Head of caudate nucleus (tissue), 42 donors: Measurements from ENCODE around the gene RFX1.
A peak's percentile ranks its signal among the peaks of the same experiment; 100 is the strongest.

Experiments
- DNase-seq, 42 donors: peaks; one replicate each; pipeline versions ENCODE4 v3.0.0 to v3.0.0-alpha.2; 2020 to 2021; ENCODE audit warnings: mixed read lengths in 7 of 42
- intact Hi-C: fragments of 100-400 bp; cut with DNase I; formaldehyde crosslinking; loops from one replicate; pipeline ENCODE4 v1.15.0; 2022

RFX1 gene

DNA sequence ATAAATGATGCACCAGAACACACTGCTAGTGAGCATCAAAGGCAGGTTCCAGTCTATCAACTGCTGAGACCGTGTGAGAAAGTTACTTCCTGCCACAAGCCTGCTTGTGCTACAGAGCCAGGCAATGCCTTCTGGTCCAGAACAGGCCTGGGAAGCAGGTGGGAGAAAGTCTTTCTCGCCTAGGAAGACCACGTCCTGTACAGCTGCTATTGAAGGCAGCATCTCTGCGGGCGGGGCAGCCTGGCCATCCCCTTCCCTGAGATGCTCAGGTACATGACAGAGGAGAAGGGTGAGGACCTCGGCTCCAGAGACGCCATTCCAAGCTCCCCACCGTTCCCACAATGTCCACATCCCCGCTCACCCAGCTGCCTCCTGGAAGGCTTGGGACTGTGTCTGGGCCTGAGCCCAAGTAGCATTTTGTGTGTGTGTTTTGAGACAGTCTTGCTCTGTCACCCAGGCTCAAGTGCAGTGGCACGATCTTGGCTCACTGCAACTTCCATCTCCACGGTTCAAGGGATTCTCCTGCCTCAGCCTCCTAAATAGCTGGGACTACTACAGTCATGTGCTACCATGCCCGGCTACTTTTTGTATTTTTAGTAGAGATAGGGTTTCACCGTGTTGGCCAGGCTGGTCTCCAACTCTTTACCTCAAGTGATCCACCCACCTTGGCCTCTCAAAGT is 3.4 kb downstream of the RFX1 start:
- DNase-seq: no peak
- intact Hi-C loops: loop anchor here (10.0 kb wide), 2 partner anchors 48 to 72 kb away; partner anchors contain the start of genes DCAF15 and MISP3

DNA sequence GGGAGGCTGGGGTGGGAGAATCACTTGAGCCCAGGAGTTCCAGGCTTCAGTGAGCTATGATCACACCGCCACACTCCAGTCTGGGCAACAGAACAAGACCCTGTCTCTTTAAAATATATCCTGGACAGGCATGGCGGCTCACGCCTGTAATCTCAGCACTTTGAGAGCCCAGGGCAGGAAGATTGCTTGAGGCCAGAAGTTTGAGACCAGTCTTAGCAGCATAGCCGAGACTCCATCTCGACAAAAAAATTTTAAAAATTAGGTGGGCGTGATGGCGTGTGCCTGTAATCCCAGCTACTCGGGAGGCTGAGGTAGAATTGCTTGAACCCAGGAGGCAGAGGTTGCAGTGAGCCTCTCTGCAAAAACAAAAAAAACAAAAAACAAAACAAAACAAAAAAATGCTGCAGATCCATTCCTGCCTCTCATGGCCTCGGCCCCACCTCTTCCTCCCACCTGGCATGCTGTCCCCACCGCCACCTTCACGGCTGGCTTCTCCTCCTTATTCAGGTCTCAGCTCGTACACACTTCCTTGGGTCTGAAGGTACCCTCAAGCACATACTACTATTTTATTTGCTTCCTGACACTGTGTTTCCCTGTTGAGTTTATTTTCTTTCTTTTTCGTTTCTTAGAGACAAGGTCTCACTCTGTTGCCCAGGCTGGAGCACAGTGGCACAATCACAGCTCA is 5.3 kb downstream of the RFX1 start:
- intact Hi-C loops: loop anchor here (10.0 kb wide), 2 partner anchors 46 to 74 kb away; partner anchors contain the start of genes DCAF15 and MISP3

DNA sequence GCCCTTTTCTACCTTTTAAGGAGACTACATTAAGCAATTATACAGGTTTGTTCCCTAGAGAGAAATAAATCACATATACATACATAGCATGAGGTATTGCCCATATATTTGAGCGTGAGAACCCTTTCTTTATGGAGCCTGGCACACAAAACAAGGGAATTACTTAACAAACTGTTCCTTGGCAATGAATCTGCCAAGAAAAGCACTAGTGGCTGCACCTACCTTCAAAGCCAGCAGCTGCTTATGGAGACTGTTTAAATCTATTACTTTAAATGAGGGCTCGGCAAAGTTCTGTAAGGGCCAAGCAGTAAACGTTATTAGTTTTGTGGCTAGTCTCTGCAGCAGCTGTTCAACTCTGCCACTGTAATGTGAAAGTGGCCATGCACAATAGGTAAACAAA is 7.0 kb downstream of the RFX1 start:
- intact Hi-C loops: no loop called here
- no peak for DNase-seq

More for the DNA sequence above, 5.3 kb downstream of the RFX1 start:
- no peak for DNase-seq

DNA sequence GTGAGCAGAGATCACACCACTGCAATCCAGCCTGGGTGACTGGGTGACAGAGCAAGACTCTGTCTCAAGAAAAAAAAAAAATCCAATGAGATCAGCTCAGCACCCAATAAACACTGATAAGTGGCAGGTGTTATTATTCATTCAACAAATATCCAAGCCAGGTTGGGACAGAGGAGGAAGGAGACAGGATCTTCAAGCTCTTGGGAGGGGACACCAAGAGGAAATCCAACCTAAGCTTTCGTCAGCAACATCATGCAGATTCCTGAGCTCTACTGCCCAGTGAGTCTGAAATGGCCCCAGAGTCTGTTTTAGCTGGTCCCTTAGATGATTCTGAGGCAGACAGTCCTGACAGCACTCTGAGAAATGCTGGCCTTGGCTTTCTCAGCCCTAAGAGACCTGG is 7.7 kb downstream of the RFX1 start:
- no peak for DNase-seq
- intact Hi-C loops: no loop called here

DNA sequence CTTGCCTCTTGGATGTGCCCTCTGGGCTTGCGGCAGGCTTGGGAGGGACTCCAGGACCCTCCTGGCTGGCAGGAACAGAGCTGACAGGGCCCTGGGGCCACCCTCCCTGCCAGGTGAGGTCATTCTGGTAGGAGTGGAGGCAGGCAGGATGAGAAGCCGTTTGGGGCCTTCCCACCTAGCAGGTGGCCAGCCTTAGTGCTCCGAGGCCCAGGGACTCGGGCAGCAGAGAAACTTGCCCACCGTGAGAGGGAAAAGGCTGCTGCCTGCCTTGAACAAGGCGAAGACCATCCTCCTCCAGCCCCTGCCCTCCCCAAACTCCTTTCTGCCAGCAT is 8.5 kb downstream of the RFX1 start:
- intact Hi-C loops: no loop called here
- no peak for DNase-seq

DNA sequence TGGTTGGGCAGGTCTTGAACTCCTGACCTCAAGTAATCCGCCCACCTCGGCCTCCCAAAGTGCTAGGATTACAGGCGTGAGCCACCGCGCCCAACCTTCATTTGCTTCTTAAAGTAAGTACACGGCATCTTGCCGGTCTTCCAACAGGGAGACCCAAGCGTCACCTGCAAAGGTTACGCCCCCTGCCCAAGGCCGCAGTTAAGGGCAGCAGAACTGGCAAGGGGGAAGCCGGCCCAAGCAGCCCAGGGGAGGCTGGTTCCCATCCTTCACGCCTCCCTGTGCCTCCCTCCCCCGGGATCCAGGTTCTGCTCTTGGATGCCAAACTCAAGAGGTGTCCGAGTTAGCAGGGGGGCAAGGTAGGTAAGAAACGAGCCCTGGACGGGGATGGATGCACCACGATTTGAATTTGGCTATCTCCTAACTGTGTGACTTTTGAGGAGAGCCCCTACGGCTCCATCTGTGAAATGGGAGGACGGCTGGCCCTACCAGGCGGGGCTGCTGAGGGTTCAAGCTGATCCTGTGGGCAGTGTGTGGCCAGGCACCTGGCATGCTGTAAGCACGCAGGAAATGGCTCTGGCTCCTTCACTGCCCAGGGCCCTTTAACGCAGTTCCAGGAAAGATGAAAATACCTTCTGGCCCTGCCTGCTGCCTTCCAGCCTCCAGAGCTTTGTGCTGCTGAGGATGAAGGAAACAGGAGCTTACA is 9.0 kb downstream of the RFX1 start:
- intact Hi-C loops: no loop called here

DNA sequence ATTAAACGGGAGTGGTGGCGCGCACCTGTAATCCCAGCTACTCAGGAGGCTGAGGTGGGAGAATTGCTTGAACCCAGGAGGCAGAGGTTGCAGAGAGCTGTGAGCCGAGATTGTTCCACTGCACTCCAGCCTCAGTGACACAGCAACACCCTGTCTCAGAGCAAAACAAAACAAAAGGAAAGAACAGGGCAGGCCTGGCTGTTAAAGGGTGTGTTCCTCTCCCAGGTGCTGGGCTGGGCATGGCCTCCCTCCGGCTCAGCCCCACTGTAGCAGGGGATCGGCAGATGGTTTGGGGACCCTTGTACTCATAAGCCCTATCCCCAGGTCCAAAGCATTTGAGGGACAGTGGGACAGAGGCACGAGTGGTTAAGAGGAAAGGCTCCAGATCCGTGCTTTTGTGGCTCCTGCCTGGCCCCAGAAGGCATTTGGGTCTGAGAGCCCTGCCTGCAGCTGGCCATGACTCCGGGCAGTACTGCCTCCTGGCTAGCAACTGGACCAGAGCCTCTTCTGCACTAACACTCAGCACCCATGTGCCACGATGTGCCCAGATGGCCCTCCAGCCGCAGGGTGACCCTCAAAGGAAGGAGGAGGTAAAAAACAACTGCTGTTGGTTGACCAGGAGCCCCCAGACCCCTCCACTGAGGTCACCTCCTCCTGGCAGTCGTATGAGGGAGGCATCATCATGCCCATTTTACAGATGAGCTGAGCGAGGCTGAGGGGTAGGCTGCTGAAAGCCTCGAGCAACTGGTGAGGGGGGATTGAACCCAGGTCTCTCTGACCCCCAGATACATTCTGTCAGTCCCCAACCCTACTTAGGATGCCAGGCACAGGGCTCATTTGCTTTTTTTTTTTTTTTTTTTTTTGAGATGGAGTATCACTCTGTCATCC is 10.0 kb downstream of the RFX1 start:
- DNase-seq: no peak
- intact Hi-C loops: no loop called here

More for the DNA sequence above, 9.0 kb downstream of the RFX1 start:
- no peak for DNase-seq

DNA sequence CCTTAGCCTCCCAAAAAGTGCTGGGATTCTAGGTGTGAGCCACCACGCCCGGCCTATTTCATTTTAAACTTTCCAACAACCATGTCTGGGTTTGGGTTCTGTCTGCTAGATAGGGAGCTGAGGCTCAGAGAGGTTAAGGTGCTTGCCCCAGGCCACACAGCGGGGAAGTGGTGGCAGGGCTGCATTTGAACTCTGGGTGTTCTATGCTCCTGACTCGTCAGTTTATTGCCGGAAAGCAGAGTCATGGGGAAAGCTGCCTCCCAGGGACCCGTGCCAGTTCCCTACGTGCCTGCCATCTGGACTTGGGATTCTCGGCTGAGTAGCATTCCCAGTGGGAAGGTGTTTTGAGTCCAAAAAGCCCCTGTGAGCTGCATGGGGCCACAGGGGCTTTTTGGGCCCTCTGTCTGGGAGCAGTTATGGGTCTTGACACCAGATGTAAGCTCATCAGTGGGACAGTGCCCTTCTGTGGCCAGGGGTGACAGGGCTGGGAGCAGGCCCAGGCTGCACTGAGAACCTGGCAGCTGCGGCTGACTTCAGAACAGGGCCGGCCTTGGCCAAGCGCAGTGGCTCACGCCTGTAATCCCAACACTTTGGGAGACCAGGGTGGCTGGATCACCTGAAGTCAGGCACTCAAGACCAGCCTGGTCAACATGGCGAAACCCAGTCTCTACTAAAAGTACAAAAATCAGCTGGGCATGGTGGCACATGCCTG is 10.9 kb downstream of the RFX1 start:
- intact Hi-C loops: no loop called here
- peak in 3 of 42 donors; percentile 26 to 30 (median 27) for DNase-seq

DNA sequence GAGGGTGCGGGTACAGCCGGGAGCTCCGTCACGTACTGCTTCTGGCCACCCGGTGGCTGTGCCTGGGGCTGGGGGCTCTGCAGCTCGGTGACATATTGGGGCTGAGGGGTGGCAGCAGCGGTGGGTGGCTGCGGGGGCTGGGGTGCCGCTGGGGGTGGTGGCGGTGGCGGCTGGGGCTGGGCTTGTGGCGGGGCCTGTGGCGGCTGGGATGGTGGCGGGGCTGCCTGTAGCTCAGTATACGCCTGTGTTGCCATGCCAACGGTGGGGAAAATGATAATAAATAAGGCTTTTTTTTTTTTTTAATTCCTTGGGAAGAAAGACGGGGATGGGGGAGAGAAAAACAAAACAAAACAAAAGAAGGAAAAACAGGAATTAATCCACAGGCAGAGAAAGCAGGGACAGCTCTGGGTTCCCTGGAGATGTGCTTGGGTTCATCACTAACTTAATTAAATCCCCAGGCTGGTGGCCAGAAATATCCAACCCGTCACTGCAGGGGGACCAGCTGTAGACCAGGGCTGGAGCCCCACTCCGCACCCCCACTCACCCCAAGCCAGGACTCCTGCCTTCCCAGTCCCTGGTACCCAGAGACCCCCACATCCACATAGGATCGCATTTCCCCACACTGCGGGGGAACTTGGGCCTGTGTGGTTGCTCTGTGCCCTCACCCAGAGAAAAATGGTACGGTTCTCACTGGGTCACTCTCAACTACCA is 12.4 kb downstream of the RFX1 start:
- intact Hi-C loops: no loop called here
- DNase-seq: peak in 4 of 42 donors; percentile 26 to 51 (median 34)

DNA sequence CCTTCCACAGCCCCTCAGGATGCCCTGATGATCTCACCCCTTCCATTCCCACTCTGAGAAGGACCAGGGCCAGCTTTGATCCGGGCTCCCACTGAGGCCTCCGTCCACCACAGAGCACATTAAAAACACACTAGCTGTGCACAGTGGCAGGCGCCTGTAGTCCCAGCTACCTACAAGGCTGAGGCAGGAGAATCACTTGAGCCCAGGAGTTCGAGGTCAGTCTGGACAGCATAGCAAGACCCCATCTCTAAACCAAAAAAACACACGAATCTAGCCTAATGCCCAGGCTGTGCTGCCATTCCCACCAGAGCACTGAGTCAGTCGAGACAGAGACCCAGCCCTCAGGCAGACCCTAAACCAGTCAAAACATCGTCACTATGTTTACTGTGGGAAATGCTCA is 14.1 kb downstream of the RFX1 start:
- intact Hi-C loops: no loop called here

DNA sequence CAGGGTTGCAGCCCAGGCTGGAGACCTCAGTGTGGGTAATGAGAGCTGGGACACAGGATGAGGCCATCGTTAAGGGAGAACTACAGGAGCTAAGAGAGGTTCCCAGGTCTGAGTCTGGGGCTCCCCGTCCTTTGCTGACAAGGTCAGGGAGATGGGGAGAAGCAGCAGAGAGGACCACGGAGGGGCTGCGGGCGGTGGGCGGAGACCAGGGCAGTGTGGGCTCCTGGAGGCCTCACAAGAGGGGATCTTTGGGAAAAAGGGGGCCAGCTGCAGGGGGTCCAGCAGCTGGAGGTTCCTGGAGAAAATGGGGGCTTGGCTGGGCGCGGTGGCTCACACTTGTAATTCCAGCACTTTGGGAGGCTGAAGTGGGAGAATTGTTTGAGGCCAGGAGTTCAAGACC is 16.0 kb downstream of the RFX1 start:
- intact Hi-C loops: no loop called here
- DNase-seq: no peak

More for the DNA sequence above, 14.1 kb downstream of the RFX1 start:
- no peak for DNase-seq

DNA sequence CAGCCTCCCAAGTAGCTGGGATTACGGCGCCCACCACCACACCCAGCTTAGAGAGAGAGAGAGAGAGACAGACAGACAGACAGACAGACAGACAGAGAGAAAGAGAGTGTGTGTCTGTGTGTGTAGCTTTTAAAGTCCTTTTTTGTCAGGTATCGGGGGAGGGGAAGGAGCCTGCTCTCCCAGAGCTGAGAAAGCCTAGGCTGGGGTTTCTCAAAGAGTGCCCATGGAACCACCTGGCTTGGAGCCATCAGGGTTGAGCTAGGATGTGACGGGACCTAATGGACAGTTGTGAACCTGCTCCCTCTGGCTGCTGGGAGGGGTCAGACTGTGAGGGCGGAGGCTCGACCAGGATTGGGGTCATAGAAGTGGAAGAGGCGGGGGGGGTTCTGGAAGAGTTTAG is 16.6 kb downstream of the RFX1 start:
- DNase-seq: no peak
- intact Hi-C loops: no loop called here

DNA sequence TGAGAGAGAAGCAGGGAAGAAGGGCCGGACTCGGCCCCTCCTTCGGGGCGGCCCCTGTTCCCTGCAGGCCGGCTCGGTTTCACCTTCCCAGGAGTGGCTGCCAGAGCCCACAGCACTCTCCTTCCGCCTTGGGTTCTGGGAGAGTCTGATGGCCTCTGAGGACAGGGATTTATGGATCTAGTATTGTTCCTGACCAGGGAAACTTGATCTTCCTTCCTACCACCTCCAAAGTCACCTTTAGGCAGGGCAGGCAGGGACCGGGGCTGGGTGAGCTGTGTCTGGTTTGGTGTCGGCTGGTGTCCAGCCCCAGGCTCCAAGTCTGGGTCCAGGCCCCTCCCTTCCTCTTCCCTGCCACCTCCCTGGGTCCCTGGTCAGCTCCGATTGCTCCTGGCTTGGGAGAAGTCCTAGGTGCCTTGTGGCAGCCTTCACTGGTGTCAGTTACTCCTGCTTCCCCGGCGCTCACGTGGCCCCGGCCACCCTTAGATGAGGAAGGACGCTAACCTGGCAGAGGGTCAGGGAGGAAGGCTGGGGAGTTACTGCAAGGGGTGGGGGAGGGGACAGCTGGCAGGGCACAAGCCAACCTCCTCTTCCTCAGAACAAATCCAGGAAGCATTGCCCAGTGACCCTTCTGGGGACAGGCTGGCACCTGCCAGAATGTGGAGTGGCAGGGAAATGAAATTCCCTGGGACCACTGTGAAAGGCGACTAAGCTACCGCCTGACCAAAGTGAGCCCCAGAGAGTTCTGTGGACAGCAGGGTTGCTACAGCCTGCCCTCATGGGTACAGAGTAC is 18.8 kb downstream of the RFX1 start:
- peak in 36 of 42 donors; percentile 24 to 71 (median 47) for DNase-seq
- intact Hi-C loops: no loop called here

DNA sequence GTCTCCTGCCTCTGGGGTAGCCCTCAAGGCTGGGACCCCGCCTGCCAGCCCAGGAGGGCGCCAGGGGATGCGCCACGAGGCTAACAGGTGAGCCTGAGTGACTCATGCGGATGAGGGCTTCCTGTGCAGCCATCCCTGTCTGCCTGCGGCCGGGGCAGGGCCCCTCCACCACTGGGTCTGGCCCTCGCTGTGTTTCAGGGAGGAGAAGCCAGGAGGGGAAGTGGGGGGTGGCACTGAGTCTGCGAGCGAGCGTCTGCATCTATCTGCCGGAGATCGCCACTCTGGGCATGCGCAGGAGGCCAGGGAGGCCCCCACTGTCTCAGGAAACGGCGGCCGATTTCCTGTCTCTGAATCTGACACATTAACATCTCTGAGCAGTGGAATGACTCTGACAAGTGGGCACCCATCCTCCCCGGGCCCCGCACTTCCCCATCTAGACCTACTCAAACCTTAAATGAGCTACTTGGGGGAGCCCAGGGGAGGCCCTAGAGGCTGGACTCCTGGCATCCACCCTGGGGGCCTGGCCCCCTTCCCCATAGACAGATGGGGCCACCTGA is 19.7 kb downstream of the RFX1 start:
- intact Hi-C loops: no loop called here

DNA sequence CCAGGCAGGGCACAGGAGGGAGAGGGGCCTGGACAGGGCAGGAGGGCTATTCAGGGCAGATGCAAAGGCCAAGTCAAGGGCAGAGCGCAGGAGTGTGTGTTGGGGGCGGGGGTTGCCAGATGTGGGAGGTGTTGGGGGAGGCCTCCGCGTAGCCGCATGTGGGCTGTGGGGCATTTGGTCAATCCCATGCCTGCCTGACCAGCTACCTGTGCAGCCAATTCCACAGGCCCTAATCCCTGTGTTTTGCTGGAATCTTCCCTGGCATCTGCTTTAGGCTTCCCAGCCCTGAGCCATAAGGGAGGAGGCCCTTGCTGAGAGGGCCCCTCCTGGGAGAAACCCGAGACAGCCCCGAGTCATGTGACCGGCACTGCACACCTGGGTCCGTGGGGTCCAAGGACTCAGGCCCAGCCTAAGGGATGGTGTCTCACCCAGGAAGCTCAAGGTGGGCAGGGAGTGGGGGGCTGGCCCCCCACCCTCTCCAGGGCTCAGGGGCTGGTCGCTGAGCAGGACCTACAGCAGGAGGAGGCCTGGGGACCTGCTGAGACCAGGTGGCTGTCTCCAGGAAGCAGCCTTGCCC is 20.3 kb downstream of the RFX1 start:
- intact Hi-C loops: no loop called here
- DNase-seq: no peak

More for the DNA sequence above, 19.7 kb downstream of the RFX1 start:
- DNase-seq: peak; percentile 31 to 82 (median 66)
